PC-3 (cell line): ENCODE measurements around the gene TEAD4. TPM values are rescaled to one million over a fixed set of nuclear protein-coding genes. Genes with fewer than 3 reads are reported as not detected.

ENCODE experiments used
- ATAC-seq: fragments of 200-7000 bp; cut with Tn5 transposase; 2 replicates; pipeline ENCODE4 v1.9.1; 2020; ENCODE audit warnings: mild to moderate bottlenecking, moderate library complexity
- BruUV-seq: library from RNA; stranded (reverse); fragments of 400-500 nt; replicated peaks from 2 replicates; lab custom pipeline; 2021; lab: Mats Ljungman, UMichigan
- CTCF ChIA-PET: fragments of 300-600 bp; sonication (Branson Sonifier 250); formaldehyde crosslinking; loops from one replicate; lab custom pipeline; 2022; ENCODE audit warnings: antibody characterized with exemption; lab: Charles Lee
- POLR2A ChIA-PET: fragments of 300-600 bp; sonication (Branson Sonifier 250); formaldehyde crosslinking; loops from one replicate; lab custom pipeline; 2022; ENCODE audit warnings: antibody characterized with exemption; ENCODE audit not compliant: unreplicated experiment; lab: Charles Lee
- DNase-seq: peaks from one replicate; pipeline ENCODE4 v3.0.0-alpha.2; 2015
- H2AFZ ChIP-seq: fragments of 300-600 bp; sonication (generic); 2 replicates; pipeline ENCODE4 v1.6.0; 2016; ENCODE audit warnings: antibody characterized with exemption, low read length
- H3F3A ChIP-seq: fragments of 300-600 bp; sonication (generic); one replicate; pipeline ENCODE4 v1.6.0; 2017; ENCODE audit warnings: antibody characterized with exemption, low read length, control low read depth, mild to moderate bottlenecking; ENCODE audit not compliant: unreplicated experiment
- H3K27ac ChIP-seq: fragments of 300-600 bp; sonication (generic); 2 replicates; pipeline ENCODE4 v1.5.1; 2016; ENCODE audit warnings: mild to moderate bottlenecking, low read length
- H3K27me3 ChIP-seq: fragments of 300-600 bp; sonication (generic); 2 replicates; pipeline ENCODE4 v1.6.1; 2016; ENCODE audit warnings: low read length, mixed read lengths
- H3K36me3 ChIP-seq: fragments of 300-600 bp; sonication (generic); 2 replicates; pipeline ENCODE4 v1.6.1; 2016; ENCODE audit warnings: low read depth, mixed run types, low read length, mixed read lengths
- H3K4me1 ChIP-seq: fragments of 300-600 bp; sonication (generic); 2 replicates; pipeline ENCODE4 v1.5.1; 2016; ENCODE audit warnings: low read length; ENCODE audit not compliant: insufficient read depth
- H3K4me2 ChIP-seq: fragments of 300-600 bp; sonication (generic); 2 replicates; pipeline ENCODE4 v1.6.0; 2016; ENCODE audit warnings: low read length
- H3K4me3 ChIP-seq: fragments of 300-600 bp; sonication (generic); 2 replicates; pipeline ENCODE4 v1.5.1; 2016; ENCODE audit warnings: mild to moderate bottlenecking, low read length, mixed read lengths
- H3K79me2 ChIP-seq: fragments of 300-600 bp; sonication (generic); 2 replicates; pipeline ENCODE4 v1.6.1; 2017; ENCODE audit warnings: low read length, mixed read lengths
- H3K9ac ChIP-seq: fragments of 300-600 bp; sonication (generic); 2 replicates; pipeline ENCODE4 v1.6.0; 2016; ENCODE audit warnings: mild to moderate bottlenecking, low read length
- H3K9me2 ChIP-seq: fragments of 300-600 bp; sonication (generic); replicated peaks from 2 replicates; pipeline ENCODE4 v1.6.1; 2016; ENCODE audit warnings: mixed run types, low read length, mixed read lengths
- H3K9me3 ChIP-seq: fragments of 300-600 bp; sonication (generic); 2 replicates; pipeline ENCODE4 v1.6.1; 2016; ENCODE audit warnings: low read length, mixed read lengths
- H4K20me1 ChIP-seq: fragments of 300-600 bp; sonication (generic); 2 replicates; pipeline ENCODE4 v1.6.1; 2016; ENCODE audit warnings: low read length, mixed read lengths
- EZH2 ChIP-seq: fragments of 300-600 bp; sonication (generic); IDR thresholded peaks from one replicate; pipeline ENCODE4 v1.6.1; 2017; ENCODE audit warnings: antibody characterized with exemption, mild to moderate bottlenecking, low read length; ENCODE audit not compliant: unreplicated experiment
- EZH2phosphoT487 ChIP-seq: fragments of 300-600 bp; sonication (generic); IDR thresholded peaks from 2 replicates; pipeline ENCODE4 v1.6.1; 2018; ENCODE audit warnings: mild to moderate bottlenecking, antibody characterized with exemption, low read length, borderline replicate concordance
- intact Hi-C: fragments of 100-400 bp; cut with micrococcal nuclease; formaldehyde crosslinking; loops from 2 replicates; pipeline ENCODE4 v1.9.0; 2023
- total RNA-seq: library from RNA; depleted of rRNA; stranded (reverse); fragments of >200 nt; gene quantifications from 2 replicates; pipeline ENCODE4 v1.2.3, GENCODE V29; 2014
- TF ChIP-seq, protein P1 (sequence below): fragments of 300-600 bp; sonication (generic); conservative IDR thresholded peaks from 2 replicates; pipeline ENCODE4 v1.5.1; 2017; ENCODE audit warnings: antibody characterized with exemption, low read depth, mild to moderate bottlenecking, low read length

Gene TEAD4
- total RNA-seq, 1 experiment from 2014 or later = 22.3 TPM

DNA sequence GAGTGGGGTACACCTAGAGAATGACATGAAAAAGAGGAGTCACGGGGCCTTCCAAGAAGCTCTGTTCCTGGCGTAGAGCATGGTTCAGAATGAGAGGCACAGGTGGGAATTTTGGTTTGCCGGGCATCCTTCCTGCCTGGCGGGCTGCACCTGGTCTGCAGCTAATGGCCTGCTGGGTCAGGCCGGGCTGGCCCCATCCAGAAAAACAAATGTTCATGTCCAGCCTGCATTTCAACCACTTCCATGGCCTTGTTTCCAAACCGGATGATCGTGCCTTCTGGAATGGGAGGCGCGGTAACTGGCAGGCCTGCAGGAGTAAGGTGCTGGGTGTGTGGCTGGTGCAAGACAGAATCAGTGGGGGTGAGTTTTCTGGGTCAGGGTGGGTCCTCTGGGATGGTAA, 14.4 kb downstream of the TEAD4 start:
- TF ChIP-seq, protein P1, sequence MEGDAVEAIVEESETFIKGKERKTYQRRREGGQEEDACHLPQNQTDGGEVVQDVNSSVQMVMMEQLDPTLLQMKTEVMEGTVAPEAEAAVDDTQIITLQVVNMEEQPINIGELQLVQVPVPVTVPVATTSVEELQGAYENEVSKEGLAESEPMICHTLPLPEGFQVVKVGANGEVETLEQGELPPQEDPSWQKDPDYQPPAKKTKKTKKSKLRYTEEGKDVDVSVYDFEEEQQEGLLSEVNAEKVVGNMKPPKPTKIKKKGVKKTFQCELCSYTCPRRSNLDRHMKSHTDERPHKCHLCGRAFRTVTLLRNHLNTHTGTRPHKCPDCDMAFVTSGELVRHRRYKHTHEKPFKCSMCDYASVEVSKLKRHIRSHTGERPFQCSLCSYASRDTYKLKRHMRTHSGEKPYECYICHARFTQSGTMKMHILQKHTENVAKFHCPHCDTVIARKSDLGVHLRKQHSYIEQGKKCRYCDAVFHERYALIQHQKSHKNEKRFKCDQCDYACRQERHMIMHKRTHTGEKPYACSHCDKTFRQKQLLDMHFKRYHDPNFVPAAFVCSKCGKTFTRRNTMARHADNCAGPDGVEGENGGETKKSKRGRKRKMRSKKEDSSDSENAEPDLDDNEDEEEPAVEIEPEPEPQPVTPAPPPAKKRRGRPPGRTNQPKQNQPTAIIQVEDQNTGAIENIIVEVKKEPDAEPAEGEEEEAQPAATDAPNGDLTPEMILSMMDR = no peak
- TF ChIP-seq EZH2phosphoT487 (no peak), EZH2 (no peak)
- ChIA-PET POLR2A (no interaction called here), CTCF (no interaction called here)
- no peaks in the 10 kb centered on the region for H3K9me3 ChIP-seq
- no peak overlapping the region for H3K27ac ChIP-seq
- ATAC-seq (no peak), DNase-seq (no peak)
- H3K4me2 ChIP-seq = no peak overlapping the region
- H3K4me1 ChIP-seq = no peaks in the 10 kb centered on the region
- no peaks in the 10 kb centered on the region for H3K27me3 ChIP-seq
- H4K20me1 ChIP-seq = no peaks in the 10 kb centered on the region
- intact Hi-C loops = no loop called here
- H3K9ac ChIP-seq = no peak overlapping the region
- no TSS peak for BruUV-seq
- H3K4me3 ChIP-seq = no peak overlapping the region
- no peak overlapping the region for H2AFZ ChIP-seq
- no peaks in the 10 kb centered on the region for H3K36me3 ChIP-seq
- H3K79me2 ChIP-seq = 0 out of 2 replicates have a peak, but pooled peaks cover 4% of the 10 kb centered on the region
- H3F3A ChIP-seq = no peaks in the 10 kb centered on the region
- H3K9me2 ChIP-seq = no peaks in the 10 kb centered on the region

DNA sequence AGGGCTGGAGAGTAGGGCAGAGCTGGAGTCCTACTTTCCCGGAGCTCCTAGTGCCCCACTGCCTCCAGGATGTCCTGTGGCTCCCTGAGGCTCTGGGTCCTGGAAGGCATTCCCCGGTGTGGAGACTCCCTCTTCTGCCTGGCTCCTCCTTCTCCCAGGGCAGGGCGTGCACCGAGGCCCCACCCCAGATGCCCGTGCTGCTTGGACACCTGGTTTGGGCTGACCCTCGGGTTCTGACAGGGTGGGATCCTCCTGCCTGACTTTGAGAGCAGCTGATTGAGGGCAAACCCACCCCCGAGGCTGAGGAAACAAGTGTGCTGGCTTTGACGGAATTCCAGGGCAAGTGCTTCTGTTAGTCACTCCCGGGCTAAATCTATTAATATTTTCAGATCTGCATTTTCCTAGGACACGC, 15.4 kb downstream of the TEAD4 start:
- Histone ChIP-seq H3K9me3 (no peaks in the 10 kb centered on the region), H3K4me1 (no peaks in the 10 kb centered on the region), H3K4me2 (no peak overlapping the region), H3K27ac (no peak overlapping the region), H3F3A (no peaks in the 10 kb centered on the region), H3K9me2 (no peaks in the 10 kb centered on the region), H2AFZ (no peak overlapping the region), H3K27me3 (no peaks in the 10 kb centered on the region), H3K36me3 (no peaks in the 10 kb centered on the region), H3K4me3 (no peak overlapping the region), H4K20me1 (no peaks in the 10 kb centered on the region), H3K9ac (no peak overlapping the region), H3K79me2 (0 out of 2 replicates have a peak, but pooled peaks cover 4% of the 10 kb centered on the region)
- POLR2A ChIA-PET = no interaction called here
- no TSS peak for BruUV-seq
- intact Hi-C loops = no loop called here
- DNase-seq (no peak), ATAC-seq (no peak)
- CTCF ChIA-PET = no interaction called here
- TF ChIP-seq, protein P1 = no peak
- TF ChIP-seq EZH2 (no peak), EZH2phosphoT487 (no peak)

DNA sequence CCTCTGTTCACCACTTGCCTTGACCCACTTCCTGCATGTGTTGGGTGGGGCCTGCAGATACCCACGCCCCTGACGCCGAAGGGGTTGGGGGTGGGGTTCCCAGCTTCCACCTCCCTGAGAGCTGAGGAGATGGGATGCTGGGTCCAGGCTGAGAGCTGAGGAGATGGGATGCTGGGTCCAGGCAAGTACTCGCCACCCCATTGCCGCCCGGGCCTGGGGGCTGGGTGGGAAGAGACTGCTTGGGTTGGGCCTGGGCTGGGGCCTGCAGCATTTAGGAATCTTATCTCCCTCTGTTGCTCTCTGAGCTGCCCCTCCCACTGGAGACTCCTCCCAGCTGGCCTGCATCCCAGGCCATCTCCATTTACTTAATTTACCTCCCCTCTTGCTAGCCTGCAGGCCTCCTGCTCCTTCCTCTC, 17.4 kb downstream of the TEAD4 start:
- CTCF ChIA-PET = no interaction called here
- POLR2A ChIA-PET = no interaction called here

More for the DNA sequence above, 17.4 kb downstream of the TEAD4 start:
- Histone ChIP-seq H3K27me3 (no peaks in the 10 kb centered on the region), H4K20me1 (no peaks in the 10 kb centered on the region), H3K36me3 (no peaks in the 10 kb centered on the region), H3F3A (no peaks in the 10 kb centered on the region), H3K4me3 (no peak overlapping the region), H2AFZ (no peak overlapping the region), H3K4me1 (no peaks in the 10 kb centered on the region), H3K27ac (no peak overlapping the region), H3K9me2 (no peaks in the 10 kb centered on the region), H3K9ac (no peak overlapping the region), H3K9me3 (no peaks in the 10 kb centered on the region), H3K79me2 (no peaks in the 10 kb centered on the region), H3K4me2 (no peak overlapping the region)
- TF ChIP-seq EZH2 = no peak
- TF ChIP-seq EZH2phosphoT487 = no peak
- TF ChIP-seq, protein P1 = no peak
- no peak for DNase-seq
- ATAC-seq = no peak
- no TSS peak for BruUV-seq
- intact Hi-C loops = no loop called here
